Measurements from ENCODE around the gene XRRA1.

GRCh38 chr11:74896311-74896710 lies 52.6 kb downstream of the XRRA1 start:
- TF ChIP-seq BHLHE40 (IDR thresholded peaks at IDR 0.05; ENCODE audit: borderline replicate concordance), result no peak
- TF ChIP-seq SP1 (IDR thresholded peaks at IDR 0.05), result no peak
- no peak for TF ChIP-seq FOXK2 (IDR thresholded peaks at IDR 0.05)
- TF ChIP-seq ZNF384 (IDR thresholded peaks at IDR 0.05), result no peak
- no peak for TF ChIP-seq LEF1 (IDR thresholded peaks at IDR 0.05; ENCODE audit: borderline replicate concordance)
- TF ChIP-seq L3MBTL2 (conservative IDR thresholded peaks at IDR 0.05), result no peak
- no peak for TF ChIP-seq ELF4 (IDR thresholded peaks at IDR 0.05)
- no peak for TF ChIP-seq FOXM1 (IDR thresholded peaks at IDR 0.05; ENCODE audit: borderline replicate concordance)
